OCI-LY1 (cell line): ENCODE data around the gene EFCAB10.

ENCODE experiments used
- CTCF ChIP-seq: fragments of 200-600 bp; sonication (generic), shearing (Covaris generic); IDR thresholded peaks from 2 replicates; pipeline ENCODE4 v1.5.1; 2017; ENCODE audit warnings: mild to moderate bottlenecking, antibody characterized with exemption, low read length, moderate library complexity, mixed read lengths
- EZH2 ChIP-seq: fragments of 200-600 bp; sonication (generic), shearing (Covaris generic); IDR thresholded peaks from 2 replicates; pipeline ENCODE4 v1.8.0; 2017; ENCODE audit warnings: borderline replicate concordance, mixed run types, mild to moderate bottlenecking, antibody characterized with exemption, low read length, moderate library complexity, mixed read lengths

- TF ChIP-seq CTCF (no peak; the same call in 1 of the 2 replicates), EZH2 (no peak)
Measured at GRCh38 chr7:105521027-105521716, 60.1 kb downstream of the EFCAB10 start.
